ENCODE data around the gene C6.
"Not testable (repeated sequence)": the region's sequence is repeated elsewhere in the genome, so short reads cannot be mapped to it uniquely, and the experiment has no call there.

Gene C6

GRCh38 chr5:41213340-41213739 is at the start of gene C6:
TSS of gene C6 (minus strand) at chr5:41213532. CDS start at chr5:41203230, 10,302 bp downstream.
- DNase-seq = no peak

- no peak for DNase-seq
These were observed 43.1 kb upstream of the C6 start for GRCh38 chr5:41256400-41256799.

- no peak for DNase-seq
These were observed 39.8 kb upstream of the C6 start for GRCh38 chr5:41253109-41253508.

GRCh38 chr5:41252036-41252435 is 38.7 kb upstream of the C6 start:
- DNase-seq = no peak

GRCh38 chr5:41250351-41250987 is 37.1 kb upstream of the C6 start:
- DNase-seq = no peak

DNA sequence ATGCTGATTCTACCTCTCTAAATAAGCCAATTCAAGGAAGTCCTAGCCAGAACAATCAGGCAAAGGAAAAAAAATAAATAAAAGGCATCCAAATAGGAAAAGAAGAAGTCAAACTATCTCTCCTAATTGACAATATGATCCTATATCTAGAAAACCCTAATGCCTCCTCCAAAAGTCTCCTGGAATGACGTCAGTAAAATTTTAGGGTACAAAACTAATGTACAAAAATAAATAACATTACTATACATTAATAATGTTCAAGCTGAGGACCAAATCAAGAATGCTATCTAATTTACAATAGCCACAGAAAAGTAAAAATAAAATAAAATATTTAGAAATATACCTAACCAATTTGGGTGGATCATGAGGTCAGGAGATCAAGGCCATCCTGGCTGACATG is 33.8 kb upstream of the C6 start:
- DNase-seq = no peak

DNA sequence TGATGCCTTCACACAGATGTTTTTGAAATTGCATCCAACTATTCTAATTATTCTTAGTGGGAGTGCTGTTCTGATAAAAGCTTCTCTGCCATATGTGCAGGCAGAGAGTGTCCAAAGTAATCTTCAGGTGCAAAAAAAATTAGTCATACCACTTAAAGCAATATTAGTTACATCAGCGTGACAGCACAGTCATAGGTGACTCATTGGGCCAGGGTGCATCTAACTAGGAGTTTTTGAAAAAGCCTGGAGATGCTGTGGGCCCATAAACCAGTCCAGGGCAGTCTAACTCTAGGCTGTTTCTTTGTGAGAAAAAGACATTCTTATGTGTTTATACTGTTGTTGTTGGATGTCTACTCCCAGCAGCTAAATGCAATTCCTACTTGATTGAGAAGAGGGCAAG is 33.0 kb upstream of the C6 start:
- DNase-seq = no peak

DNA sequence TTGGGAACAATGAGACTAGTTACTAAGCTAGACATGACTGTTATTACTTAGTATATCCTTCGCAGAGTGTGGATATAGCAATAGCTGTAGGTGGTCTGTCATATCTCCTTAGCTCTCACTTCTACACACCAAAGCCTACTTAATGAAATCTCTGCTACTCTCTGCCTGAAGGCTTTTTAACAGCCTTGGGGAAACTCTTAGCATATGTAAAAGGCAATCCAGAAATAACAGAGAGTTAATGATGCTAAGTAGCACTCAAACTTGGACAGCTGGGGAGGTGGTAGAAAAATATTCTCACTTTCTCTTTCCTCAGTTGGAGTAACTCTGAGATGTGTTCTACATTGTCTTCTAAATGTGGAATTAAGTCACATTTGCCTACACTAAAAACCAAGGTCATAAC is 30.2 kb upstream of the C6 start:
- DNase-seq = no peak

DNA sequence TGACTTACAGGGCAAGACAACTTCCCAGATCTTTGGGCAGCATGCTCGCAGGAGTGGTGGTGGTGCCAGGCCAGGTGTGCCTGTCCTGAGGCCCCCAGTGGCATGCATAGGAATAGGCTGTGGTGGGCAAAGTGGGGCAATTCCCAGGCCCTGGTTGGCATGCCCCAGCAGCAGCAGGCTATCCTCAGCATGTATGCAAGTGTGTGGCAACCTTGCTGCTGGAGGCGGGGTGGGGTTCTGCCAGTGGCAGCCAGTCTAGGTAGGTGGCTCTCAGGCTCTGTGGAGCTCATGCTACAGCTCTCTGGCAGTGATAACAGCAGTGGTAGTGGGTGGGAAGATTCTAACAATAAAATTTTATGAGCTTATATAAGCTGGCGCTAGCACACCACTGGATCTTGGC is 27.7 kb upstream of the C6 start:
- no peak for DNase-seq

DNA sequence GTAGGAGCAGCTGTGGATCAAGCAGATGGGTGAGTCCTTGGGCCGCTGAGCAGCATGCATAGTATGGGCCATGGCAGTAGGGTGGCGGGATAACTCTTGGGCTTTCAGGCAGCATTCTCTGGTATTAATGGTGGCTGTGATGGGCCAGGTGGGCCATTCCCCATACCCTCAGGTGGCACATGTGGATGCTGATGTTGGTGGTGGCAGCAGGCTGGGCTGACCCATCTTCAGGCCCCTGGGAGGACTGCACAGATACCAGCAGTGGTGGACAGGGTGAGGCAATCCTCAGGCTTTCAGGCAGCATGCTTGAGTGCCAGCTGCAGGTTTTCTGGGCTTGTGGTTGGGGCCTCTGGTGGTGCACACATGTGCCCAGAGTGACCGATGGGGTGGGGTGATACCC is 27.1 kb upstream of the C6 start:
- DNase-seq = no peak

DNA sequence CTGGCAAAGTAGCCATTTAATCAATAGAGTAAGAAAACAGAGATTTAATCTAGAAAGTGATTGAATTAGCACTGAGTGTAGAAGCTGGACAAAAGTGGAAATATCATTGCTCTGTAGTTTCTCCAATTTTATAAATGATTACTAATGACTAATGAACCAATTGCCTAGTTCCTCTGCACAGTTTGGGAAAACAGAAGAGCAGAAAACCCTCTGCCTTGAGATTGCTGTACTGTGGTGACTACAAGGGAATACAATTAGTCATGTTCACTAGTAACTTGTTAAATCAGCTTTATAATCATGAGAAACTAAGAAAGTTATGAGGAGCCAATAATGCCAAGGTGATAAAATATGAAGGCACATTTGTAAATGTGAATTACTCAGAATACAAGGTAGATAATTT is 21.1 kb upstream of the C6 start:
- no peak for DNase-seq

DNA sequence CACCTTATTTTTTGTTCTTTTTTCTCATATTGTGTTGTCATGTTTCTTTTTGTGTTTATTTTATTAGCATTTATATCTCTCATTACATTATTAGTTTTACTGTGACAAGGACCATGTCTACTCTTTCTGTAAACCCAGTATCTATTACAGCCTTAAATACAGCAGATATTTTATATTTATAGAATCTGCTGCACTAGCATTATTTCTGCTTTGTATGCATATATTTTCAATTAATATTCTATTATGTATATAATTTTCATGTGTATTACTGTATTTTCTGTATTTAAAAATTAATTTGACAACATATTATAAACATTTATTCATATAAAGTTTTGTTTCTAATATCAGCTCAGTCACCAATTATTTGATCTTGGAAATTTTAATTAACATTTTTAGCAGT is 19.5 kb upstream of the C6 start:
- no peak for DNase-seq

GRCh38 chr5:41230276-41230675 is 16.9 kb upstream of the C6 start:
- not testable (repeated sequence) for DNase-seq

DNA sequence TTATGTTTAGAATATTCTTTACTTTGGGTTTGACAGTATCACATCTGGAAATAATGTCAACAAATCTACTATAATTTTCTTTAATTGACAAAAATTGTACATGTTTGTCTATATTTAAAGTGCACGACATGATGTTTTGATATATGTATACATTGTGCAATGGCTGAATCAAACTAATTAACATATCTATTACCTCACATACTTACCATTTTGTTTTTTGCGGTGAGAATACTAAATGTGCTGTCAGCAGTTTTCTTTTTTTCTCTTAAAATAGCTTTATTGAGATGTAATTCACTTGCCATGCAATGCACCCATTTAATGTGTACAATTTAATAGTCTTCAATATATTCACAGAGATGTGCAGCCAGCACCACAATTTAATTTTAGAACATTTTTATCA is 10.6 kb upstream of the C6 start:
- no peak for DNase-seq

DNA sequence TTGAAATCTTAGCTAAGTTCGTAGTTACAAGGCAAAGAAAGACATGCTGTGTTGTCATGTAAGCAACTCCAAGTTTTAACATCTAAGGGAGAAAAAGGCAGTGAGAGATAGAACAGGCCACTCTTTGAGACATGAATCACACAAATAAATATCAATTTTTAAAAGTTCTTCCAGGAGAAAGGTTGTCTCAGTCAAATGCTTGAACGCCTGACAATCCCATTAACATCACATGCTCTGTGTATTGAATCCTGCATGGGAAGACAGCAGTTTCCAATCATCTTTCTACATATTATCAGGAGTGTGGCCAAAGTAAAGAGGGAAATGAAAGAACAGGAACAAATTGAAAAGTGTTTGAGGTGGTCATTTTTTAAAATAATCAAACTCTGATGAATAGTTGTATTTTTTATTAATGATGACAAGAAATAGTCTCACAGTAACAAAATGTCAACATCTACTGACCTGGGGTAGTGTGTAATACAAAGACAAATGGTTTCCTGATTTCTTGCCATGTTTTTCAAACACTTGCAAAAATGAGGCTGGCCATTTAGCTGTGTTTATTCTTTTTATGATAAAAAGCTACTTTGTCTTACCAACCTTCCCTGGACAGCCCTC is 6.4 kb upstream of the C6 start:
- DNase-seq = no peak

GRCh38 chr5:41218929-41219657 is 5.8 kb upstream of the C6 start:
- no peak for DNase-seq

DNA sequence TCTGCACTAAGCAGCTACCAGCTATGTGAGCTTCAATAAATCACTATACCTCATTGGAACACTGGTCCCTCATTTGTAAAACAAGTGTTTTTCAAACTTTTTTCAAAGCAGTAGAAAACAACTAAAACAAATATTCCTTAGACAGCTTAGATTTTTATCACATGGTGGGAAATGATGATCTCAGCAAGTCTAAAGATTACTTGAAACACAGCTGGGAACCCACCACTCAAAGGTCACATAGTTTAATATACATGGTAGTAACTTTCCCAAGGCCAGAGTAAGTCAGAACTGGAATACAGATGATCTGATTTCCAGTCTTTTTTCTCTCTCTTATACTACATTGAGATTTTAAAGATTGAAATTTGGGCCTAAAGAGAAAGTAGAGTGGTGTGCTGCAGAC is 850 bp upstream of the C6 start:
- no peak for DNase-seq

- DNase-seq = no peak
These were observed 397 bp downstream of the C6 start for GRCh38 chr5:41212935-41213334.

DNA sequence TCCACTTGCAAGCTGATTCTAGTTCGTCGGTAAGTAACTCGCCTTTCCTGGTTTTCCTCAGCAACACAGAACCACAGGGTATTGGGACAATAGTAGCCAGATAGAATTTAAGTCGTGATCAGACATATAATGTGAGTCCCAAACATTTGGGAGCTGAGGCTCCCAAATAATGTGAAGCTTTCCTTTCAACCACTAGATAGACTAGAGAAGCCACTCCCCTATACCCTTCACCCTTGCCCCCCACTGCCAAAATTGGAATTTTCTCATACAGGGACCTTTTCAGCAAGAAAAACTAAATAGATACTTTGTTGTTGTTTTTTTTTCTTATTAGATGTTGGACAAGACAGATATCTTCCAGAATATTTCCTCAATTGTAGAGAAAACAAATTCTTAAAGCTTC is 1.9 kb downstream of the C6 start:
- DNase-seq = no peak

DNA sequence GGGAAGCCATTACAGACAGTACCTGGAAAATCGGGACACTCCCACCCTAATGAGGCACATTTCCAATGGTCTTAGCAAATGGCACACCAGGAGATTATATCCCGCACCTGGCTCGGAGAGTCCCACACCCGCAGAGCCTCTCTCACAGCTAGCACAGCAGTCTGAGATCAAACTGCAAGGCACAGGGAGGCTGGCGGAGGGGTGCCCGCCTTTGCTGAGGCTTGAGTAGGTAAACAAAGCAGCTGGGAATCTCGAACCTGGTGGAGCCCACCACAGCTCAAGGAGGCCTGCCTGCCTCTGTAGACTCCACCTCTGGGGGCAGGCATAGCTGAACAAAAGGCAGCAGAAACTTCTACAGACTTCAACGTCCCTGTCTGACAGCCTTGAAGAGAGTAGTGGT is 7.9 kb downstream of the C6 start:
- not testable (repeated sequence) for DNase-seq

DNA sequence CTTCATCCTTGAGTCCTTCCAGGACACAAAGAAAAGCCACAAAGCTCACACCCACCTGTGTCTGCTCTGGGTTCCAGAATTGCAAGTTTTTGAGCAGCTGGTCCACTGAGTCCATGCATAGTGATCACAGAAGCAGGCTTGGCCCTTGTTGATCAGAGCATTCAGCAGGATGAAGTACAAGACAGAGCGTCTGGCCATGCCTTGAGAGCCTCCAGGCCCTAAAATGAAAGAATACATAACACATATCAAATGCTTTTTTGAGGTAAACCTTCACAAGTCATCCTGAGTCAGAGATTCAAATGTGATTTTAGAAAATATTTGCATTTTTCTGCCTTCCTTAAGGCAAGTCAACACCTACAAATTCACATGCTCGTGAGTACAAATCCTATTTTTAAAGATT is 10.3 kb downstream of the C6 start:
- DNase-seq = no peak

GRCh38 chr5:41201082-41201772 is 12.1 kb downstream of the C6 start:
- no peak for DNase-seq

GRCh38 chr5:41200506-41200905 is 12.8 kb downstream of the C6 start:
- DNase-seq = no peak

DNA sequence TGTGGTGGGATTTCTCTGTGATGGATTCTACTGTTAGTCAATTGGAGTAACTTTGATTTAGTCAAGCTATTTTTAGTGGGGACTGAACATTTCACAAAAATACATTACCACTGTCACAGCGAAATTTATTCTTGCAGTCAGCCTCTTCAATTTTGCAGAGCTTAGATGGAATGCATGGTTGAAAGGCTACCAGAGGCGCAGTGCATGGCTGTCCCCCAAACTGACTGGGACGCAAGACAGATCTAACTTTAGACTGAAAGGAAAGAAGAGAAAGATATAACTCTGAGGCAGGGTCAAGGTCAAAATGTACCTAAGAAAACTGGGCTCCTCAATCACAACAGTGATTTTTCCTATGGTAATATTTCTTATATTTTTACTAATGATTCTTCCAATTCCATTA is 13.7 kb downstream of the C6 start:
- no peak for DNase-seq
